HepG2 (cell line): ENCODE measurements around the gene MRPL20. TPM values are rescaled to one million over a fixed set of nuclear protein-coding genes. Genes with fewer than 3 reads are reported as not detected.
A peak's percentile ranks its signal among the peaks of the same experiment; 100 is the strongest.

Source experiments
- AGO1 ChIP-seq: fragments of 200-400 bp; formaldehyde crosslinking; IDR thresholded peaks from 2 replicates; pipeline ENCODE4 v1.6.1; 2017; ENCODE audit warnings: mild to moderate bottlenecking, low read depth, low read length, moderate library complexity; ENCODE audit not compliant: poor library complexity, severe bottlenecking
- ATF1 ChIP-seq: IDR thresholded peaks from 2 replicates; pipeline ENCODE4 v1.6.1; 2016; ENCODE audit warnings: mild to moderate bottlenecking, control low read depth
- BHLHE40 ChIP-seq: IDR thresholded peaks from 2 replicates; pipeline ENCODE4 v1.6.1; 2011; ENCODE audit warnings: low read length, improper control_type of control experiment
- DPF2 ChIP-seq: sonication (generic); formaldehyde crosslinking; IDR thresholded peaks from 2 replicates; pipeline ENCODE4 v1.4.0; 2020; ENCODE audit warnings: mild to moderate bottlenecking, low read depth, missing genetic modification reagents, borderline replicate concordance
- ELF4 ChIP-seq: sonication (generic); formaldehyde crosslinking; IDR thresholded peaks from 2 replicates; pipeline ENCODE4 v1.5.0; 2020; ENCODE audit warnings: missing genetic modification reagents, mild to moderate bottlenecking, moderate library complexity, borderline replicate concordance
- KLF9 ChIP-seq: IDR thresholded peaks from 2 replicates; pipeline ENCODE4 v1.6.1; 2016; ENCODE audit warnings: low read depth
- MAF1 ChIP-seq: sonication (generic); formaldehyde crosslinking; IDR thresholded peaks from 2 replicates; pipeline ENCODE4 v1.5.0; 2020; ENCODE audit warnings: missing genetic modification reagents, borderline replicate concordance
- NBN ChIP-seq: fragments of 450-650 bp; conservative IDR thresholded peaks from 2 replicates; pipeline ENCODE4 v1.6.1; 2017
- NFYC ChIP-seq: IDR thresholded peaks from 2 replicates; pipeline ENCODE4 v1.6.1; 2016; ENCODE audit warnings: missing genetic modification reagents, missing compliant biosample characterization
- RFX3 ChIP-seq: IDR thresholded peaks from 2 replicates; pipeline ENCODE4 v1.6.1; 2016; ENCODE audit warnings: missing biosample characterization, missing genetic modification reagents
- SAP130 ChIP-seq: IDR thresholded peaks from 2 replicates; pipeline ENCODE4 v1.6.1; 2016; ENCODE audit warnings: low read depth
- SP4 ChIP-seq: sonication (generic); formaldehyde crosslinking; IDR thresholded peaks from 2 replicates; pipeline ENCODE4 v1.8.1; 2023; ENCODE audit warnings: mild to moderate bottlenecking, missing genetic modification reagents
- ZEB1 ChIP-seq: IDR thresholded peaks from 2 replicates; pipeline ENCODE4 v1.6.1; 2012; ENCODE audit warnings: mild to moderate bottlenecking, low read depth, inconsistent platforms; ENCODE audit not compliant: insufficient replicate concordance
- ZFP1 ChIP-seq: IDR thresholded peaks from 2 replicates; pipeline ENCODE4 v1.6.1; 2016
- ZIK1 ChIP-seq: sonication (generic); formaldehyde crosslinking; IDR thresholded peaks from 2 replicates; pipeline ENCODE4 v1.5.0; 2020; ENCODE audit warnings: mild to moderate bottlenecking, low read depth, missing genetic modification reagents, borderline replicate concordance
- ZNF124 ChIP-seq: sonication (generic); formaldehyde crosslinking; IDR thresholded peaks from 2 replicates; pipeline ENCODE4 v1.4.0; 2020; ENCODE audit warnings: missing genetic modification reagents
- ZNF230 ChIP-seq: sonication (generic); formaldehyde crosslinking; IDR thresholded peaks from 2 replicates; pipeline ENCODE4 v1.4.0; 2020; ENCODE audit warnings: mild to moderate bottlenecking, missing genetic modification reagents
- ZNF34 ChIP-seq: sonication (generic); formaldehyde crosslinking; IDR thresholded peaks from 2 replicates; pipeline ENCODE4 v1.4.0; 2020; ENCODE audit warnings: mild to moderate bottlenecking, missing genetic modification reagents, borderline replicate concordance
- ZNF569 ChIP-seq: sonication (generic); formaldehyde crosslinking; IDR thresholded peaks from 2 replicates; pipeline ENCODE4 v1.5.0; 2020; ENCODE audit warnings: mild to moderate bottlenecking, missing genetic modification reagents, moderate library complexity, borderline replicate concordance
- ZNF790 ChIP-seq: sonication (generic); formaldehyde crosslinking; IDR thresholded peaks from 2 replicates; pipeline ENCODE4 v1.8.0; 2022; ENCODE audit warnings: missing genetic modification reagents, mild to moderate bottlenecking, borderline replicate concordance
- polyA plus RNA-seq, 8 experiments: library from polyadenylated mRNA; depleted of rRNA in 3 of 8; stranded (reverse) in 7 of 8; unstranded in 1 of 8; fragments of >200 nt; fragmentation: Illumina TruSeq in 4 of 8; extraction: Trizol in 4 of 8; gene quantifications; 2 replicates each; pipeline versions ENCODE4 v1.2.1 to v1.2.3, GENCODE V29; 2011 to 2016; ENCODE audit warnings: low read depth in 4 of 8, missing spikeins in 1 of 8, mixed read lengths in 1 of 8; ENCODE audit not compliant: insufficient read depth in 1 of 8
- total RNA-seq, 5 experiments: library from RNA; depleted of rRNA; stranded (reverse); fragments of >200 nt; fragmentation: Illumina TruSeq; extraction: Trizol; gene quantifications; 2 replicates each; pipeline ENCODE4 v1.2.3, GENCODE V29; 2016; ENCODE audit warnings: low read depth in 1 of 5
- TF ChIP-seq, protein P1 (sequence below): sonication (generic); formaldehyde crosslinking; IDR thresholded peaks from 2 replicates; pipeline ENCODE4 v1.4.0; 2020; ENCODE audit warnings: mild to moderate bottlenecking, missing genetic modification reagents, borderline replicate concordance
- TF ChIP-seq, protein P2 (sequence below): sonication (generic); formaldehyde crosslinking; IDR thresholded peaks from 2 replicates; pipeline ENCODE4 v1.9.0; 2022; ENCODE audit warnings: low read depth, missing genetic modification reagents
- TF ChIP-seq, protein P3 (sequence below): sonication (generic); formaldehyde crosslinking; IDR thresholded peaks from 2 replicates; pipeline ENCODE4 v1.5.0; 2020; ENCODE audit warnings: missing genetic modification reagents

The MRPL20 gene
- total and polyA plus RNA-seq, 2 of the 13 experiments (the other 11 are each of a cell fraction or from before 2014, with no cell fraction given) = 59.2 to 127 TPM

GRCh38 chr1:1425753-1426495 lies 18.8 kb upstream of the MRPL20 start (continued):
- TF ChIP-seq, protein P1, sequence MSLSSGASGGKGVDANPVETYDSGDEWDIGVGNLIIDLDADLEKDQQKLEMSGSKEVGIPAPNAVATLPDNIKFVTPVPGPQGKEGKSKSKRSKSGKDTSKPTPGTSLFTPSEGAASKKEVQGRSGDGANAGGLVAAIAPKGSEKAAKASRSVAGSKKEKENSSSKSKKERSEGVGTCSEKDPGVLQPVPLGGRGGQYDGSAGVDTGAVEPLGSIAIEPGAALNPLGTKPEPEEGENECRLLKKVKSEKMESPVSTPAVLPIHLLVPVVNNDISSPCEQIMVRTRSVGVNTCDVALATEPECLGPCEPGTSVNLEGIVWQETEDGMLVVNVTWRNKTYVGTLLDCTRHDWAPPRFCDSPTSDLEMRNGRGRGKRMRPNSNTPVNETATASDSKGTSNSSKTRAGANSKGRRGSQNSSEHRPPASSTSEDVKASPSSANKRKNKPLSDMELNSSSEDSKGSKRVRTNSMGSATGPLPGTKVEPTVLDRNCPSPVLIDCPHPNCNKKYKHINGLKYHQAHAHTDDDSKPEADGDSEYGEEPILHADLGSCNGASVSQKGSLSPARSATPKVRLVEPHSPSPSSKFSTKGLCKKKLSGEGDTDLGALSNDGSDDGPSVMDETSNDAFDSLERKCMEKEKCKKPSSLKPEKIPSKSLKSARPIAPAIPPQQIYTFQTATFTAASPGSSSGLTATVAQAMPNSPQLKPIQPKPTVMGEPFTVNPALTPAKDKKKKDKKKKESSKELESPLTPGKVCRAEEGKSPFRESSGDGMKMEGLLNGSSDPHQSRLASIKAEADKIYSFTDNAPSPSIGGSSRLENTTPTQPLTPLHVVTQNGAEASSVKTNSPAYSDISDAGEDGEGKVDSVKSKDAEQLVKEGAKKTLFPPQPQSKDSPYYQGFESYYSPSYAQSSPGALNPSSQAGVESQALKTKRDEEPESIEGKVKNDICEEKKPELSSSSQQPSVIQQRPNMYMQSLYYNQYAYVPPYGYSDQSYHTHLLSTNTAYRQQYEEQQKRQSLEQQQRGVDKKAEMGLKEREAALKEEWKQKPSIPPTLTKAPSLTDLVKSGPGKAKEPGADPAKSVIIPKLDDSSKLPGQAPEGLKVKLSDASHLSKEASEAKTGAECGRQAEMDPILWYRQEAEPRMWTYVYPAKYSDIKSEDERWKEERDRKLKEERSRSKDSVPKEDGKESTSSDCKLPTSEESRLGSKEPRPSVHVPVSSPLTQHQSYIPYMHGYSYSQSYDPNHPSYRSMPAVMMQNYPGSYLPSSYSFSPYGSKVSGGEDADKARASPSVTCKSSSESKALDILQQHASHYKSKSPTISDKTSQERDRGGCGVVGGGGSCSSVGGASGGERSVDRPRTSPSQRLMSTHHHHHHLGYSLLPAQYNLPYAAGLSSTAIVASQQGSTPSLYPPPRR (CRISPR knock-in tag) = 0 out of 2 replicates have a peak, but pooled peaks have one; percentile 21
- TF ChIP-seq ELF4 (CRISPR knock-in tag) (no peak), SAP130 (peak; percentile 58), ZNF230 (CRISPR knock-in tag) (no peak), NBN (no peak), DPF2 (CRISPR knock-in tag) (no peak), ZNF569 (CRISPR knock-in tag) (no peak), ZEB1 (no peak), NFYC (CRISPR knock-in tag) (no peak), AGO1 (no peak), ZFP1 (CRISPR knock-in tag) (no peak), ZIK1 (CRISPR knock-in tag) (no peak), ATF1 (no peak), BHLHE40 (no peak), SP4 (CRISPR knock-in tag) (0 out of 2 replicates have a peak, but pooled peaks have one; percentile 30), ZNF790 (CRISPR knock-in tag) (no peak), ZNF124 (CRISPR knock-in tag) (no peak), MAF1 (CRISPR knock-in tag) (no peak), ZNF34 (CRISPR knock-in tag) (no peak), KLF9 (CRISPR knock-in tag) (no peak), RFX3 (CRISPR knock-in tag) (no peak)
- TF ChIP-seq, protein P2, sequence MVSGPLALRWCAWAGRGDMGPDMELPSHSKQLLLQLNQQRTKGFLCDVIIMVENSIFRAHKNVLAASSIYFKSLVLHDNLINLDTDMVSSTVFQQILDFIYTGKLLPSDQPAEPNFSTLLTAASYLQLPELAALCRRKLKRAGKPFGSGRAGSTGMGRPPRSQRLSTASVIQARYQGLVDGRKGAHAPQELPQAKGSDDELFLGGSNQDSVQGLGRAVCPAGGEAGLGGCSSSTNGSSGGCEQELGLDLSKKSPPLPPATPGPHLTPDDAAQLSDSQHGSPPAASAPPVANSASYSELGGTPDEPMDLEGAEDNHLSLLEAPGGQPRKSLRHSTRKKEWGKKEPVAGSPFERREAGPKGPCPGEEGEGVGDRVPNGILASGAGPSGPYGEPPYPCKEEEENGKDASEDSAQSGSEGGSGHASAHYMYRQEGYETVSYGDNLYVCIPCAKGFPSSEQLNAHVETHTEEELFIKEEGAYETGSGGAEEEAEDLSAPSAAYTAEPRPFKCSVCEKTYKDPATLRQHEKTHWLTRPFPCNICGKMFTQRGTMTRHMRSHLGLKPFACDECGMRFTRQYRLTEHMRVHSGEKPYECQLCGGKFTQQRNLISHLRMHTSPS (CRISPR knock-in tag) = peak; percentile 67
- TF ChIP-seq, protein P3, sequence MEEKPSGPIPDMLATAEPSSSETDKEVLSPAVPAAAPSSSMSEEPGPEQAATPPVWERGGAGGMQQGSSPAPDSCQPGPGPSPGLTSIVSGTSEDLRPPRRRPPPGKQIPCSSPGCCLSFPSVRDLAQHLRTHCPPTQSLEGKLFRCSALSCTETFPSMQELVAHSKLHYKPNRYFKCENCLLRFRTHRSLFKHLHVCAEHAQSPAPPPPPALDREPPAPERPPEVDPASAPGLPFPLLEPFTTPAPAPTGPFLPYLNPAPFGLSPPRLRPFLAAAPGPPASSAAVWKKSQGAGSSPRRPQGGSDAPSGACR (CRISPR knock-in tag) = peak; percentile 51; the same call in 1 of the 2 replicates
